Activated T-cell treated with anti-CD3 and anti-CD28 coated beads, Interleukin-2, amount 50 U/mL, for 24 hours (primary cell): Measurements from ENCODE around the gene ZNF629.

ENCODE experiments used
- DNase-seq: peaks from one replicate; pipeline ENCODE4 v3.0.0-alpha.2; 2020
- H3K27ac Mint-ChIP-seq: 2 replicates; pipeline ENCODE4 v1.8.0; 2020; ENCODE audit warnings: mild to moderate bottlenecking, mixed read lengths
- H3K27me3 Mint-ChIP-seq: 2 replicates; pipeline ENCODE4 v1.8.0; 2020; ENCODE audit warnings: mixed read lengths
- H3K36me3 Mint-ChIP-seq: 2 replicates; pipeline ENCODE4 v1.8.0; 2020; ENCODE audit warnings: low read depth, mixed read lengths
- H3K4me1 Mint-ChIP-seq: 2 replicates; pipeline ENCODE4 v1.8.0; 2020; ENCODE audit warnings: low read depth, mixed read lengths
- H3K4me3 Mint-ChIP-seq: 2 replicates; pipeline ENCODE4 v1.8.0; 2020; ENCODE audit warnings: mild to moderate bottlenecking, moderate library complexity, mixed read lengths
- H3K9me3 Mint-ChIP-seq: 2 replicates; pipeline ENCODE4 v1.8.0; 2020; ENCODE audit warnings: mixed read lengths

Gene ZNF629

GRCh38 chr16:30779596-30779995, 7.4 kb downstream of the ZNF629 start:
- Mint-ChIP-seq H3K4me1 (peaks cover 22% of the 10 kb centered on the region), H3K27me3 (no peaks in the 10 kb centered on the region), H3K9me3 (no peaks in the 10 kb centered on the region), H3K36me3 (peaks cover 30% of the 10 kb centered on the region), H3K27ac (no peak overlapping the region), H3K4me3 (no peak overlapping the region)
- DNase-seq, result no peak

- peaks cover 23% of the 10 kb centered on the region for H3K4me1 Mint-ChIP-seq
- H3K36me3 Mint-ChIP-seq, result peaks cover 39% of the 10 kb centered on the region
- H3K27ac Mint-ChIP-seq, result no peak overlapping the region
- DNase-seq, result no peak
- H3K9me3 Mint-ChIP-seq, result no peaks in the 10 kb centered on the region
- no peaks in the 10 kb centered on the region for H3K27me3 Mint-ChIP-seq
- no peak overlapping the region for H3K4me3 Mint-ChIP-seq
Observed at GRCh38 chr16:30778549-30779244, 8.3 kb downstream of the ZNF629 start.

- peaks cover 41% of the 10 kb centered on the region for H3K36me3 Mint-ChIP-seq
- no peak overlapping the region for H3K27ac Mint-ChIP-seq
- H3K4me1 Mint-ChIP-seq, result peaks cover 25% of the 10 kb centered on the region
- DNase-seq, result no peak
- no peaks in the 10 kb centered on the region for H3K9me3 Mint-ChIP-seq
- no peaks in the 10 kb centered on the region for H3K27me3 Mint-ChIP-seq
- H3K4me3 Mint-ChIP-seq, result peak overlapping the region; percentile 93
Observed at GRCh38 chr16:30777591-30778297, 9.3 kb downstream of the ZNF629 start.

- Mint-ChIP-seq H3K4me3 (peak overlapping the region; percentile 93), H3K27ac (peak overlapping the region; percentile 95), H3K27me3 (no peaks in the 10 kb centered on the region), H3K9me3 (no peaks in the 10 kb centered on the region), H3K36me3 (peaks cover 54% of the 10 kb centered on the region), H3K4me1 (peaks cover 27% of the 10 kb centered on the region)
- DNase-seq, result peak; percentile 79
Observed at GRCh38 chr16:30775392-30776188, 11.4 kb downstream of the ZNF629 start.

GRCh38 chr16:30775131-30775391, 11.9 kb downstream of the ZNF629 start:
- no peaks in the 10 kb centered on the region for H3K27me3 Mint-ChIP-seq
- H3K27ac Mint-ChIP-seq, result peak overlapping the region; percentile 95
- H3K36me3 Mint-ChIP-seq, result peaks cover 59% of the 10 kb centered on the region
- no peak for DNase-seq
- H3K4me3 Mint-ChIP-seq, result peak overlapping the region; percentile 93
- H3K9me3 Mint-ChIP-seq, result no peaks in the 10 kb centered on the region
- peaks cover 27% of the 10 kb centered on the region for H3K4me1 Mint-ChIP-seq

- Mint-ChIP-seq H3K4me1 (peaks cover 27% of the 10 kb centered on the region), H3K4me3 (peak overlapping the region; percentile 93), H3K27ac (peak overlapping the region; percentile 95), H3K9me3 (no peaks in the 10 kb centered on the region), H3K27me3 (no peaks in the 10 kb centered on the region), H3K36me3 (peaks cover 65% of the 10 kb centered on the region)
- no peak for DNase-seq
Observed at GRCh38 chr16:30774367-30775130, 12.5 kb downstream of the ZNF629 start.

- Mint-ChIP-seq H3K4me3 (no peak overlapping the region), H3K4me1 (peaks cover 27% of the 10 kb centered on the region), H3K27me3 (no peaks in the 10 kb centered on the region), H3K36me3 (peaks cover 72% of the 10 kb centered on the region), H3K9me3 (no peaks in the 10 kb centered on the region), H3K27ac (no peak overlapping the region)
- no peak for DNase-seq
Observed at GRCh38 chr16:30773826-30774225, 13.2 kb downstream of the ZNF629 start.

GRCh38 chr16:30771726-30772125, 15.3 kb downstream of the ZNF629 start:
- H3K9me3 Mint-ChIP-seq, result no peaks in the 10 kb centered on the region
- H3K4me1 Mint-ChIP-seq, result peaks cover 18% of the 10 kb centered on the region
- no peaks in the 10 kb centered on the region for H3K27me3 Mint-ChIP-seq
- H3K36me3 Mint-ChIP-seq, result peaks cover 90% of the 10 kb centered on the region
- H3K4me3 Mint-ChIP-seq, result no peak overlapping the region
- DNase-seq, result no peak
- H3K27ac Mint-ChIP-seq, result peak overlapping the region; percentile 9

- no peak for DNase-seq
- H3K9me3 Mint-ChIP-seq, result no peaks in the 10 kb centered on the region
- H3K4me3 Mint-ChIP-seq, result no peak overlapping the region
- H3K27me3 Mint-ChIP-seq, result no peaks in the 10 kb centered on the region
- H3K4me1 Mint-ChIP-seq, result peaks cover 4% of the 10 kb centered on the region
- peaks cover 100% of the 10 kb centered on the region for H3K36me3 Mint-ChIP-seq
- H3K27ac Mint-ChIP-seq, result no peak overlapping the region
Observed at GRCh38 chr16:30769379-30770089, 17.5 kb downstream of the ZNF629 start.

- DNase-seq, result no peak
- no peak overlapping the region for H3K27ac Mint-ChIP-seq
- H3K27me3 Mint-ChIP-seq, result no peaks in the 10 kb centered on the region
- no peak overlapping the region for H3K4me3 Mint-ChIP-seq
- H3K9me3 Mint-ChIP-seq, result no peaks in the 10 kb centered on the region
- H3K36me3 Mint-ChIP-seq, result peaks cover 100% of the 10 kb centered on the region
- peaks cover 11% of the 10 kb centered on the region for H3K4me1 Mint-ChIP-seq
Observed at GRCh38 chr16:30768583-30769181, 18.3 kb downstream of the ZNF629 start.

GRCh38 chr16:30767767-30768465, 19.1 kb downstream of the ZNF629 start:
- H3K27ac Mint-ChIP-seq, result peak overlapping the region; percentile 64
- peaks cover 17% of the 10 kb centered on the region for H3K4me1 Mint-ChIP-seq
- no peak overlapping the region for H3K4me3 Mint-ChIP-seq
- H3K36me3 Mint-ChIP-seq, result peaks cover 100% of the 10 kb centered on the region
- no peaks in the 10 kb centered on the region for H3K27me3 Mint-ChIP-seq
- DNase-seq, result no peak
- H3K9me3 Mint-ChIP-seq, result no peaks in the 10 kb centered on the region

GRCh38 chr16:30766933-30767284, 20.1 kb downstream of the ZNF629 start:
- H3K4me3 Mint-ChIP-seq, result no peak overlapping the region
- peaks cover 19% of the 10 kb centered on the region for H3K4me1 Mint-ChIP-seq
- DNase-seq, result no peak
- H3K27ac Mint-ChIP-seq, result peak overlapping the region; percentile 5
- H3K9me3 Mint-ChIP-seq, result no peaks in the 10 kb centered on the region
- no peaks in the 10 kb centered on the region for H3K27me3 Mint-ChIP-seq
- H3K36me3 Mint-ChIP-seq, result peaks cover 99% of the 10 kb centered on the region

- Mint-ChIP-seq H3K27ac (peak overlapping the region; percentile 48), H3K4me3 (no peak overlapping the region), H3K36me3 (peaks cover 95% of the 10 kb centered on the region), H3K27me3 (no peaks in the 10 kb centered on the region), H3K9me3 (no peaks in the 10 kb centered on the region), H3K4me1 (peaks cover 19% of the 10 kb centered on the region)
- no peak for DNase-seq
Observed at GRCh38 chr16:30766206-30766932, 20.6 kb downstream of the ZNF629 start.
